Keratinocyte (primary cell): Measurements from ENCODE around the gene BTBD10. TPM values are rescaled to one million over a fixed set of nuclear protein-coding genes. Genes with fewer than 3 reads are reported as not detected.
A peak's percentile ranks its signal among the peaks of the same experiment; 100 is the strongest.

ENCODE experiments used
- DNase-seq: peaks from one replicate; pipeline ENCODE4 v3.0.0-alpha.2; 2011; ENCODE audit warnings: low read depth, missing footprints, low spot score
- FAIRE-seq: peaks from 2 replicates; lab custom pipeline; 2011; peaks lifted over from hg19 to GRCh38; lab: Jason Lieb, UNC
- H2AFZ ChIP-seq: 2 replicates; pipeline ENCODE4 v1.6.0; 2012; ENCODE audit warnings: low read length, control low read depth, inconsistent platforms; ENCODE audit not compliant: control insufficient read depth
- H3K27ac ChIP-seq: 2 replicates; pipeline ENCODE4 v1.5.1; 2011; ENCODE audit warnings: low read length; ENCODE audit not compliant: control insufficient read depth, insufficient read depth
- H3K27me3 ChIP-seq: 3 replicates; pipeline ENCODE4 v1.6.0; 2011; ENCODE audit warnings: low read length; ENCODE audit not compliant: control insufficient read depth, insufficient read depth; ENCODE audit errors: extremely low read depth
- H3K36me3 ChIP-seq, 2 experiments: 2 replicates in 1 of 2; 3 replicates in 1 of 2; pipeline ENCODE4 v1.5.1; 2011; ENCODE audit warnings: low read length in 2 of 2, mild to moderate bottlenecking in 1 of 2; ENCODE audit not compliant: control insufficient read depth in 2 of 2, insufficient read depth in 2 of 2; ENCODE audit errors: extremely low read depth in 1 of 2
- H3K4me1 ChIP-seq: 3 replicates; pipeline ENCODE4 v1.5.1; 2011; ENCODE audit warnings: low read length; ENCODE audit not compliant: control insufficient read depth, insufficient read depth; ENCODE audit errors: extremely low read depth
- H3K4me2 ChIP-seq: 3 replicates; pipeline ENCODE4 v1.6.0; 2011; ENCODE audit warnings: low read depth, low read length; ENCODE audit not compliant: control insufficient read depth, insufficient read depth; ENCODE audit errors: extremely low read depth
- H3K4me3 ChIP-seq, 3 experiments: fragments of 200-600 bp in 1 of 3; sonication (generic) in 1 of 3; 2 replicates in 2 of 3; 3 replicates in 1 of 3; pipeline ENCODE4 v1.5.1; 2011 to 2016; ENCODE audit warnings: low read length in 3 of 3, mild to moderate bottlenecking in 3 of 3, control low read depth in 2 of 3, inconsistent platforms in 1 of 3, low read depth in 1 of 3, mixed read lengths in 1 of 3, mixed run types in 1 of 3, moderate library complexity in 1 of 3; ENCODE audit not compliant: control insufficient read depth in 2 of 3, insufficient read depth in 2 of 3; ENCODE audit errors: extremely low read depth in 1 of 3
- H3K79me2 ChIP-seq: 2 replicates; pipeline ENCODE4 v1.6.0; 2012; ENCODE audit warnings: low read length; ENCODE audit not compliant: control insufficient read depth, insufficient read depth
- H3K9ac ChIP-seq: 3 replicates; pipeline ENCODE4 v1.6.0; 2011; ENCODE audit warnings: low read length; ENCODE audit not compliant: control insufficient read depth, insufficient read depth; ENCODE audit errors: extremely low read depth
- H3K9me1 ChIP-seq: 3 replicates; pipeline ENCODE4 v1.6.0; 2011; ENCODE audit warnings: low read length; ENCODE audit not compliant: control insufficient read depth, insufficient read depth; ENCODE audit errors: extremely low read depth
- H3K9me3 ChIP-seq: 2 replicates; pipeline ENCODE4 v1.5.1; 2012; ENCODE audit warnings: low read depth, low read length; ENCODE audit not compliant: control insufficient read depth
- H4K20me1 ChIP-seq: 3 replicates; pipeline ENCODE4 v1.6.0; 2011; ENCODE audit warnings: low read length; ENCODE audit not compliant: control insufficient read depth, insufficient read depth; ENCODE audit errors: extremely low read depth
- EZH2 ChIP-seq: IDR thresholded peaks from one replicate; pipeline ENCODE4 v1.6.1; 2012; ENCODE audit warnings: inconsistent platforms, mild to moderate bottlenecking, low read length, moderate library complexity
- dilution Hi-C: fragments of 300-500 bp; cut with MboI; formaldehyde crosslinking; loops from one replicate; pipeline ENCODE4 v1.7.0; 2020; ENCODE audit warnings: low sequenced_read_pairs; ENCODE audit not compliant: extremely low pct_ligation_motif_present
- polyA plus RNA-seq, 5 experiments: library from polyadenylated mRNA; depleted of rRNA in 3 of 5; stranded (reverse) in 3 of 5; stranded (forward) in 1 of 5; unstranded in 1 of 5; fragments of >200 nt; gene quantifications; 1 replicate in 1 of 5; 2 replicates in 3 of 5; 3 replicates in 1 of 5; pipeline versions ENCODE4 v1.2.1 to v1.2.3, GENCODE V29; 2011 to 2012; ENCODE audit warnings: missing spikeins in 2 of 5, low read depth in 1 of 5, low replicate concordance in 1 of 5
- TF ChIP-seq, protein P1 (sequence below), 3 experiments: IDR thresholded peaks in 1 of 3; conservative IDR thresholded peaks in 1 of 3; optimal IDR thresholded peaks in 1 of 3; 2 replicates in 2 of 3; 3 replicates in 1 of 3; pipeline versions ENCODE3 to v1.5.1; 2011; ENCODE audit warnings: low read length in 3 of 3, mild to moderate bottlenecking in 3 of 3, moderate library complexity in 2 of 3, control low read depth in 1 of 3, inconsistent platforms in 1 of 3; ENCODE audit not compliant: insufficient read depth in 2 of 3; ENCODE audit errors: extremely low read depth in 1 of 3

The BTBD10 gene
- polyA plus RNA-seq, 1 donor (not counting 4 experiments of a cell fraction or from before 2014, with no cell fraction given) = 76.0 TPM

DNA sequence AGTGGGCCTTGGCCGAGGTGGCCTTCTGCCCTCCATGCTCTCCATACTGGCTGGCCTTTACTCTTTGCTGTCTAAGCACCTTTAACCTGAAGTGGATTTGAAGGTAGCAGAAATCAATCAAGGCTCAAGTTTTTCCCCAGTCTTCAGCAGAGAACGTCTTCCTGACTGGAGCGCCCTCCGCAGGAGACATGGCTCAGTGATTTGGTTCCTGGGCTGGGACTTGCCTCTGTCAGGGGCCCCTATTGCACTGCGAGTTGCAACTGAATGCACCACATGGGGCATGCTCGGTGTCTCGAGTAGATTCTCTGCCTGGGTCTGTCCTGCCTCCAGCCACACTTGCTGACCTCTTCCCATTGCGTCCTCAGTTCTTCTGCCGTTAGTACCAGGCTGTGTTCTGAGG lies 105.8 kb downstream of the BTBD10 start:
- FAIRE-seq (no peak), DNase-seq (no peak)
- H3K9ac ChIP-seq = no peak overlapping the region
- H3K79me2 ChIP-seq = no peaks in the 10 kb centered on the region
- no peak overlapping the region for H3K4me2 ChIP-seq
- dilution Hi-C loops = no loop called here
- H3K27ac ChIP-seq = no peak overlapping the region
- peaks cover 29 to 32% of the 10 kb centered on the region in 2 experiments for H3K36me3 ChIP-seq
- no peak overlapping the region for H3K4me3 ChIP-seq
- no peak for TF ChIP-seq EZH2
- no peaks in the 10 kb centered on the region for H3K4me1 ChIP-seq
- H4K20me1 ChIP-seq = no peaks in the 10 kb centered on the region
- H3K9me3 ChIP-seq = no peaks in the 10 kb centered on the region
- no peaks in the 10 kb centered on the region for H3K27me3 ChIP-seq
- H2AFZ ChIP-seq = no peak overlapping the region
- no peaks in the 10 kb centered on the region for H3K9me1 ChIP-seq

GRCh38 chr11:13355191-13355590 lies 107.8 kb downstream of the BTBD10 start:
- H4K20me1 ChIP-seq = no peaks in the 10 kb centered on the region
- no peaks in the 10 kb centered on the region for H3K27me3 ChIP-seq
- TF ChIP-seq, protein P1, sequence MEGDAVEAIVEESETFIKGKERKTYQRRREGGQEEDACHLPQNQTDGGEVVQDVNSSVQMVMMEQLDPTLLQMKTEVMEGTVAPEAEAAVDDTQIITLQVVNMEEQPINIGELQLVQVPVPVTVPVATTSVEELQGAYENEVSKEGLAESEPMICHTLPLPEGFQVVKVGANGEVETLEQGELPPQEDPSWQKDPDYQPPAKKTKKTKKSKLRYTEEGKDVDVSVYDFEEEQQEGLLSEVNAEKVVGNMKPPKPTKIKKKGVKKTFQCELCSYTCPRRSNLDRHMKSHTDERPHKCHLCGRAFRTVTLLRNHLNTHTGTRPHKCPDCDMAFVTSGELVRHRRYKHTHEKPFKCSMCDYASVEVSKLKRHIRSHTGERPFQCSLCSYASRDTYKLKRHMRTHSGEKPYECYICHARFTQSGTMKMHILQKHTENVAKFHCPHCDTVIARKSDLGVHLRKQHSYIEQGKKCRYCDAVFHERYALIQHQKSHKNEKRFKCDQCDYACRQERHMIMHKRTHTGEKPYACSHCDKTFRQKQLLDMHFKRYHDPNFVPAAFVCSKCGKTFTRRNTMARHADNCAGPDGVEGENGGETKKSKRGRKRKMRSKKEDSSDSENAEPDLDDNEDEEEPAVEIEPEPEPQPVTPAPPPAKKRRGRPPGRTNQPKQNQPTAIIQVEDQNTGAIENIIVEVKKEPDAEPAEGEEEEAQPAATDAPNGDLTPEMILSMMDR (optimal IDR thresholded peaks at IDR 0.05 in 1 of 3, IDR thresholded peaks at IDR 0.05 in 1 of 3, conservative IDR thresholded peaks at IDR 0.05 in 1 of 3; ENCODE audit: extremely low read depth in 1 of 3, insufficient read depth in 2 of 3, low read length in 3 of 3) = no peak
- no peak for TF ChIP-seq EZH2
- no peak overlapping the region for H3K27ac ChIP-seq
- no peaks in the 10 kb centered on the region for H3K4me1 ChIP-seq
- FAIRE-seq (no peak), DNase-seq (no peak)
- no peaks in the 10 kb centered on the region for H3K9me1 ChIP-seq
- H3K4me3 ChIP-seq = no peak overlapping the region
- no peak overlapping the region for H3K4me2 ChIP-seq
- no peaks in the 10 kb centered on the region for H3K9me3 ChIP-seq
- H3K36me3 ChIP-seq = peaks cover 27 to 35% of the 10 kb centered on the region in 2 experiments
- no peak overlapping the region for H2AFZ ChIP-seq
- no peak overlapping the region for H3K9ac ChIP-seq
- dilution Hi-C loops = no loop called here
- H3K79me2 ChIP-seq = no peaks in the 10 kb centered on the region

DNA sequence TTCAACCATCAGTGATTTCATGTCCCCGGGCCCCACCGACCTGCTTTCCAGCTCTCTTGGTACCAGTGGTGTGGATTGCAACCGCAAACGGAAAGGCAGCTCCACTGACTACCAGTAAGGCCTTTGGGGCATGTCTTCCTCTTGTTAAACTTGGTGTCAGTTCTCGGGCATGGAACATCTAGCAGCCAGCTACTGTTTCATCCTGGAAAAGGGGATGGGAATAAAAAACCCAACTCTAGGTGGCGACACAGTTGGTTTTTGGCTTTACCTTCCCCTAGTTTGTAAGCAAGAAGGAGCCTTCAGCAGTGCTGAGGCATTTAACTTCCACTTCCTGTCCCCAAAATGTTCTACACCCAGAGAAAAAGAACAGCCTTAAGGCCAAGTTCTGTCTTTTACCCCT lies 108.7 kb downstream of the BTBD10 start:
- H2AFZ ChIP-seq = no peak overlapping the region
- no peak overlapping the region for H3K4me2 ChIP-seq
- no peaks in the 10 kb centered on the region for H3K4me1 ChIP-seq
- dilution Hi-C loops = no loop called here
- no peaks in the 10 kb centered on the region for H4K20me1 ChIP-seq
- no peaks in the 10 kb centered on the region for H3K9me1 ChIP-seq
- H3K27ac ChIP-seq = no peak overlapping the region
- H3K4me3 ChIP-seq = no peak overlapping the region
- H3K36me3 ChIP-seq = peaks cover 23 to 38% of the 10 kb centered on the region in 2 experiments
- no peaks in the 10 kb centered on the region for H3K79me2 ChIP-seq
- no peak for DNase-seq
- H3K9ac ChIP-seq = no peak overlapping the region
- TF ChIP-seq, protein P1 (optimal IDR thresholded peaks at IDR 0.05 in 1 of 3, IDR thresholded peaks at IDR 0.05 in 1 of 3, conservative IDR thresholded peaks at IDR 0.05 in 1 of 3; ENCODE audit: extremely low read depth in 1 of 3, insufficient read depth in 2 of 3, low read length in 3 of 3) = peak; percentile 41 to 58 (median 56)
- TF ChIP-seq EZH2 = no peak
- FAIRE-seq = peak; percentile 55
- no peaks in the 10 kb centered on the region for H3K9me3 ChIP-seq
- no peaks in the 10 kb centered on the region for H3K27me3 ChIP-seq
